Vagina (tissue), 2 donors: Measurements from ENCODE around the gene ATPAF2.

Experiments
- POLR2A ChIP-seq, 2 donors: fragments of 450-650 bp; IDR thresholded peaks; one replicate each; pipeline ENCODE4 v1.6.1; 2017; ENCODE audit warnings: antibody characterized with exemption in 2 of 2, mild to moderate bottlenecking in 2 of 2, moderate library complexity in 2 of 2
- TF ChIP-seq, protein P1 (sequence below), 3 experiments: fragments of 450-650 bp in 2 of 3; fragments of 200-600 bp in 1 of 3; sonication (generic) in 1 of 3; IDR thresholded peaks; one replicate each; pipeline ENCODE4 v1.5.1; 2017 to 2019; ENCODE audit warnings: antibody characterized with exemption in 3 of 3, mild to moderate bottlenecking in 2 of 3, moderate library complexity in 2 of 3

DNA sequence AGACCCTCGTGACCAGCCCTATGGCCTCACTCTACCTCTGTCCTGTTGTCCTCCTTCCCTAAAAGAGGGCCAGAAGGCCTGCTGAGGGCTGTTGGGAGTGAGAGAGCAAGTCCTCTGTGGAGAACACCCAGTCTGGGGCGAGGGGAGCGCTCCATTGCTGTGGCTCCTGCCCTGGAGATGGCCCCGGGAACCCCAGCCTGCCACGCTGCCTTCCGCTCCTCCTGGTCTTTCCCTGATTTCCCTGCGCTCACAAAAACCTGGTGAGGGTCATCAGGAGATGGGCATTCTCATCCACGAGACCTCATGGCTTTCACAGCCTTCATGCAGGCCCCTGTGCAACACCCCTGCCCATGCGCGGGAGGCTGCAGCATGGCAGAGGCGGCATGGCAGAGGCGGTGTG, 45.1 kb downstream of the ATPAF2 start:
- TF ChIP-seq POLR2A (IDR thresholded peaks at IDR 0.05) = no peak
- TF ChIP-seq, protein P1, sequence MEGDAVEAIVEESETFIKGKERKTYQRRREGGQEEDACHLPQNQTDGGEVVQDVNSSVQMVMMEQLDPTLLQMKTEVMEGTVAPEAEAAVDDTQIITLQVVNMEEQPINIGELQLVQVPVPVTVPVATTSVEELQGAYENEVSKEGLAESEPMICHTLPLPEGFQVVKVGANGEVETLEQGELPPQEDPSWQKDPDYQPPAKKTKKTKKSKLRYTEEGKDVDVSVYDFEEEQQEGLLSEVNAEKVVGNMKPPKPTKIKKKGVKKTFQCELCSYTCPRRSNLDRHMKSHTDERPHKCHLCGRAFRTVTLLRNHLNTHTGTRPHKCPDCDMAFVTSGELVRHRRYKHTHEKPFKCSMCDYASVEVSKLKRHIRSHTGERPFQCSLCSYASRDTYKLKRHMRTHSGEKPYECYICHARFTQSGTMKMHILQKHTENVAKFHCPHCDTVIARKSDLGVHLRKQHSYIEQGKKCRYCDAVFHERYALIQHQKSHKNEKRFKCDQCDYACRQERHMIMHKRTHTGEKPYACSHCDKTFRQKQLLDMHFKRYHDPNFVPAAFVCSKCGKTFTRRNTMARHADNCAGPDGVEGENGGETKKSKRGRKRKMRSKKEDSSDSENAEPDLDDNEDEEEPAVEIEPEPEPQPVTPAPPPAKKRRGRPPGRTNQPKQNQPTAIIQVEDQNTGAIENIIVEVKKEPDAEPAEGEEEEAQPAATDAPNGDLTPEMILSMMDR (IDR thresholded peaks at IDR 0.05) = no peak
